Stimulated activated CD4-positive, alpha-beta T cell treated with anti-CD3 and anti-CD28 coated beads, Interleukin-4, amount 100 ng/mL, for 48 hours (primary cell): ENCODE results near the gene SDK1.

ENCODE experiments used
- DNase-seq, 2 donors: peaks; one replicate each; pipeline ENCODE4 v3.0.0-alpha.2; 2020; ENCODE audit warnings: low read depth in 2 of 2

The SDK1 gene

DNA sequence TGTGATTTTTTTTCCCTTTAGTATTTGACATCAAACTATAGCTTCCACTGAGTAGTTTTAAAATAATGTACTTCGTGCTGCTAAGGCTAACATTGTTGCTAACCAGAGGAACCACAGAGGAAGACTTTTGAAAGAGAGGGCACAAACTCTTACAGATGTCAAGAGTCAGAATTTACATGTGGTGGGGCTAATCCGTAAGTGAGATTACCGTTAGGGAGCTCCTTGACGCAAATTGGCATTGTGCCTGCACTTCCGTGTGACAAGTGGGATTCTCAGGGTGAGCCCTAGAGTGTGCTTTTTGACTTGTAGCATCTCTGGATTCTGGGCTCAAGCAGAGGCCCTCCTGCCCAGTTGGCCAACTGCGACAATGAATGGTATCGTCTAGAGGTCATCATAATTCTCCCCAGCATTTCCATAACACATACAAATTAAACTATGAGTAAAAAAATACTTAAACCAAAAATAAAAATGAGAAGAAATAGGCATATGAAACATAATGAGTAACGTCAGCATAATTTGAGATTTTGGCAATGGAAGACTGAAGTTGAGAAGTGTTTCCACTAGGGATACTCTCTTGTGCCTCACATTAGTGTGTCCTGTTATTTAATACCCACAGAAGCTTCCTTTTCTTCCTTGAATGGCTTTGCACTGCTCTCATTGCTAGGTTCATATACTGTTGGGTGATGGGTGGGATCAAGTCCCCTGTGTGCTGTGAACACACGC lies 164.0 kb downstream of the SDK1 start:
- peak in 1 of 2 donors; percentile 10 for DNase-seq

DNA sequence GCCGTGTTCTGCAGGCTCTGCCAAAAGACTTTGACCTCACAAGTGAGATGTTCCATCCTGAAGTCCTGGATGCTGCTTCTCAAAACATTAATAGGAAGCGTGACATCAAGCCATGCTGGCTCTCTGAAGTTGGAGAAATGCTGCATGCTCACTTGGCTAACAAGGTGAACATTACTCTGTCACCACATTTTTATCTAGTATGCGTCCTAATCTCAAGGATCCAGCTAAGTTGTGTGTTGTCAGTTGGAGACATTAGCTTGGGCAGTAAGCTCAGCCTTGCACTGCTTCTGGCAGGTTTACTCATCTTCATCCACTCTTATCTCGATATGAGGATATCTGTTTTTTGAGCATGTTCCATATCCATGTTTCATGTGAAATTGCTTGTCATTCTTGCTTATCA lies 165.2 kb downstream of the SDK1 start:
- no peak for DNase-seq

DNA sequence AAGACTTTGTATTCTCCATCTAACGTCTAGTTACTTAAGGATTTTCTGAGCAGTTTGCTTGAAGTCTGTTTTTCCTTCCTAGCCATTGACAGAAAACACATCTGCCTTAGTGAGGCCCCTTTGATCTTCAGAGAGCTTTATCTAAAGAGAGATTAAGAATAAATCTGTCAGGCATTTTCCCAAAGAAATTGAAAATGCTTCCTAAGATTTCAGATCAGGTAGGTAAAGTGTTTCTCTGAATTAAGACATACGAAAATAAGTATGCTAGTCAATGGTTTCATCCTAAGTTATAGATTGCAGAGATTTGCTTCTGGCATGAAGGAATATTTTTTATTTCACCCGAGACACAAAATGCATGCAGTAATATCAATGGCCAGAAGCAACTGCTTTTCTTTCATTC lies 168.6 kb downstream of the SDK1 start:
- DNase-seq, result no peak

DNA sequence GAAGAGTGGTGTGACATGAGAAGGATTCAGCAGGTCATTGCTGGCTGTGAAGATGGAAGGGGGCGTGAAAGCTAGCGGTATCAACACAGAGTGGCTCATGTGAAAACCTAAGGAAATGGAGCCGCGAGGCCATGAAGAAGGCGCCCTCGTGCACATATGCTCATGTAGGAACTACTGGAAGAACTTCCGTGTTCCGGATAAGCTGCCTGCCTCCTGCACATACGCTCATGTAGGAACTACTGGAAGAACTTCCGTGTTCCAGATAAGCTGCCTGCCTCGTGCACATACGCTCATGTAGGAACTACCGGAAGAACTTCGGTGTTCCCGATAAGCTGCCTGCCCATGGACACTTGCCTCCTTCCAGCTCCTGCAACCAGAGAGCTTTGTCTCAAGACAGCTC lies 179.1 kb downstream of the SDK1 start:
- no peak for DNase-seq

DNA sequence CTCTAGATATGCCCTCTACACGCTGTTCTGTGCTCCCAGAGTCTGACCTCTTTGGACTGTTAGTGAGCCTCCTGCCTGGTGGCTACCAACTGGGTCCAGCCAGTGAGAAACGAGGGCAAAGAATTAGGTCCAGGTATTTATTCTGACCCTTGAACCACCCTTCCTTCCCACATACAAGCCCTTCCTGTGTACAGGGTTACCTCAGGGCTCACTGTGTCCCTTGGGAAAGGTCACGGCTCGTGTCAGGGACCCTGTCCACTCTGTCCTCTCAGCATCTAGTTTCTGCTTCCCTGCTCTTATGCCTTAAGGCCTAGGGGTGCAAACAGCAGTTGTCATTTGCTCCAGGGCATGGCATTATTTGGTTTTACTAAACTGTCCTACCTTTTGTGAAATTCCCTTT lies 180.4 kb downstream of the SDK1 start:
- DNase-seq, result no peak

DNA sequence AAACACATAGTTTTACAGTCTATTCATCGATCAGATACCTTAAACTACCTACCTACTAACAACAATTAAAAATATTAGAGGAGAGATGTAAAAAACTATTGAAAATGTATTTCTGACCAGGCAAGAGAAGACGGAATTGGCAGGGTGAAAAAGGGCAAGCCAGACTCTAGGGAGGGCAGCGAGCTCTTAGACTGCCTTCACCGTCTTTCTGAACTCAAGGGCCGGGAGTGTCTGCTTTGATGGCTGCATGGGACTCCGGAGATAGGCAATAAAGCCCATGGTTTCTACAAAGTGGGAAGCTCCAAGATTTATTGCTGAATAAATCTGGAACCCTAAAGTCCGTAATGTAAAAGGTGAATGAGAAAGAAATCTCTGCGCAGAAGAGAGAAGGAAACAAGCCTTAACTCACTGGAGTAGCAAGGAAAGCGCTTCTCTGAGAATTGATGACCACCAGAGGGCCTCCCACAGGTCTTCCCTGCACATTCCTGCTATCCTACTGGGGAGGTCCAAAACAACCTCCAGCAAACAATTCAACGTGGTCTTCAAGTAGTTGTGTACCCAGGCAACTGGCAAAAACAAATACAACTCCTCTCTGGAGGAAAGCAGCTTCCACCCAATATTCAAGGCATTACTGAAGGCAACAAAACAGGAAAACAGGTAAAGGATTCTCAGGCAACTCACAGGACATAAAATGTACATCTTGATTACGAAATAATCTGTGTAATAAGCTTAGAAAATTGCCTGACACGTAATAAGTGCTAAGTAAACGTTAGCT lies 181.3 kb downstream of the SDK1 start:
- DNase-seq, result no peak

DNA sequence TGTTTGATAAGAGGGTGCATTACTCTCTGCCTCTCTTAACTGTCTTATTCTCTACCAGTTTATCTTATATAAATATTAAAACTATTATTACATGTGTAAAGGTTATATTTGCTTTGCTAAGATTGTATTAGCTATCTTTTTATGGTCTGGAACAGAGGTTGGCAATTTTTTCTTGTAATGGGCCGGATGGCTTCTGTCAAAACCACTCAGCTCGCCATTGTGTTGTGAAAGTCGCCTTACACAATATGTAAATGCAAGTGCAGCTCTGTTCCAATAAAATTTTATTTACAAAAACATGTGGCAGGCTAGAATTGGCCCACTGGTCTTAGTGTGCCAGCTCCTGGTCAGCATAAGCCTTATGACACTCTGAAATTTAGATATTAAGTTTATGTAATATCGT lies 185.8 kb downstream of the SDK1 start:
- DNase-seq, result no peak

DNA sequence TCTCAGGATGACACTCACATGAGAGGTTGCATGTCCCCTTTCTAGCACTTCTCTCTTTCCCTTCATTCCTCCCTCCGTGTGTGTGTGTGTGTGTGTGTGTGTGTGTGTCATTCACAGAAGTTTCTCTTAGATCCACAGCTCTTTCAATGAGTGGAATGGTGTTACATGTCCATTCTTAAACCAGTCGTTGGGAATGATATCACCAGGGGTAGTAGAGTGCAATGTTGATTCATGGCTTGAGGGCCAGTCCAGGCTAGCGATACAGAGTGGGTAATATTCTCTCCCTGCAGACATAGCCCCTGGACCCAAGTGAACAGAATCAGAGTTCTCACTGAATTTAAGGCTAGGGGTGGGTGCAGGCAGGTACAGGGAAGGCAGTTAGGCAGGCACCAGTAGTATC lies 187.8 kb downstream of the SDK1 start:
- no peak for DNase-seq

DNA sequence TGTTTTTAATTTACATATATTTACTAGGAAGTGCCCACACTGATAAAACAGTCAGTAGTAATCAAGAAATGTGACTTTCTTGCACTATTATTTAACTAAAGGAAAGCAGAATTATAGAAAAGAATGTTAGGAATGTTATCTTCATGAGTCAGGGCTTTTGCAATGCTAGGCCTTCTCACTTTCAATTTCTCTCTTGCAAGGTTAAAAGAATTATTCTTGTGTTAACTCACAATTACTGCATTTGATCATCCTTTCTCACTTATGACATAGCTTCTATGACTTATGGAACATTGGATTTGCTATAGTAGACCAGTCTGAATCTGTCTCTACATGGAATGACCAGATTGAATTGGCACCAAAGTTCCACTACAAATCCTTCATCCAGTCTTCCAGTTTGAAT lies 192.4 kb downstream of the SDK1 start:
- no peak for DNase-seq

DNA sequence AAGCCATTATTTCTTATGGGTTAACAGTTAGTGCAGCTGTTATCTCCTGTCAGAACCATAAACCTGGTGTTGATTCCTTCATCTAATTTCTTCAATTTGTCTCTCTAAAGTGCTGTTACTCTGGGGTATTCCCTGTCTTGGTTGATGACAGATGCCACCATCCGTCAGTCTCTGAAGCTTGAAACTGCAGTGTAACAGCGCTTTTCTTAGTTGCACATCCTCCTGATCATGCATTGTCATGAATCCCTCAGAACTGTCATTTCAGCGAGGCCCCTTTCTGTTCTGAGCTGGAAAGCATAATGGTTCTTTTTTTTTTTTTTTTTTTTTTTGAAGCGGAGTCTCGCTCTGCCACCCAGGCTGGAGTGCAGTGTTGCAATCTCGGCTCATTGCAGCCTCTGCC lies 193.9 kb downstream of the SDK1 start:
- no peak for DNase-seq

DNA sequence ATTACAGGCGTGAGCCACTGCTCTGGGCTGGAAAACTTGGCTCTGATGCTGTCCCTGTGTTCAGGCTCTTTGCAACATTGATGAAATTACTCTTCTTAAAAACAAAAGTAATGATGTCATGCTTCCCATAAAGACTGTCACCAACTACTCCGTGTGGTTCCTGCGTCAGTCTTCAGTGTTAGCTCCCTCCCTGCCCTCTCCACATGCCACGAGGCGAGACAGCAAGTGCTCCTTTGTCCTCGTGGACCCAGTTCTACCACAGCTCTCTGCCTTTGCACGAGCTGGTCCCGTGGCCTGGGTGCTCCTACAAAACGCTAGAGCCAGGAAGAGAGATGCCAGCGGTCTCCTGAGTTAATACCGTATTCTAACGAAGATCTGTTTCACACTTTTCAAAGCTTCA lies 194.5 kb downstream of the SDK1 start:
- DNase-seq, result no peak

DNA sequence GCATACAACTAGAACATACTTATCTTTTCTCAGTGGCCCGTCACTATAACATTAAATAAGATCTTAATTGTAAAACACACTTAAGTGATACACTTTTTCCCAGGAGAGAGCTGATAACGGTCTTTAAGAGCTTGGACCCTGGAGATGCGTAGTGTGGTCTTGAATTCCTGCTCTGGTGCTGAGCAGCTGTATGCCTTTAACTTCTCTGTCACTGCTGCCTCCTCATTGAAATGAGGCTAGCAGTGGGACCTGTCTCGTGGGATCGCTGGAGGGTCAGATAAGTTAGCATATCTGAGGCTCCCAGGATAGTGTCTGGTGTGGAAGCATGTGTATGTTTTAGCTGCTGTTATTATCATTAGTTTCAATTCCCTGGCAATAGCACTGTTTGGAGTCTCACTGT lies 194.9 kb downstream of the SDK1 start:
- DNase-seq, result no peak

DNA sequence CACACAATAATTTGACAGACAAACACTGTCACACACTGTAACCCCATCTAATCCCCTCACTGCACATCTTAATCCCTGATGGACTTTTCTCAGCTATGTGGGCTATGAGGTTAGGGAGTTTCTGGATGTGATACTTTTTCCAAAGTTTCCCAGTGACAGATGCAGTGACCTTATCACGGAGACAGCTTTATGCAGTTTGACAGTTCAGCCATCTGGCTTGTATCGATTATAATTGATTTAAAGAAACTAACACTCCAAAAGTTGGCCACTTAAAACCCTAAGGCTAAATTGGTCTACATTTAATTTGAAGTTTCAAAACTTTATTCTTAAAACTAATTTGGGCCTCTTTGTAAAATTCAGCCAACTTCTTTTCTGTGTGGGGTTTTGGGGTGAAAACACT lies 196.7 kb downstream of the SDK1 start:
- no peak for DNase-seq

DNA sequence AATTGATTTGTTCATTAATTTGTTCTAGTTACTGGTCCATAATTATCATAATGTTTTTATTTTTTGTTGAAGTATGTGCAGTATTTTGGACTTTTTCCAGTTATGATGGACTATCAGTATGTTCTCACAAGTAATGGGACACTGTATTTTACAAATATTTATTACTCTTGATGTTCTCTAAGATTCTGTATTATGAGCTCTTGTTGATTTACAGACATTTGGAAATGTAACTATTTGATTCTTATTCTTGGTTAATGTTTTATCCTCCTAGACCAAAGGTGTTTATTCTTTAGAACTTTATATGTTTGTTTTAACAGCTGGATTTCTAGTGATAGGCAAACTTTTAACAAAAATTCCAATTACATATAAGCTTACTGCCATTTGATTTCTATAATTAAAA lies 200.6 kb downstream of the SDK1 start:
- no peak for DNase-seq

DNA sequence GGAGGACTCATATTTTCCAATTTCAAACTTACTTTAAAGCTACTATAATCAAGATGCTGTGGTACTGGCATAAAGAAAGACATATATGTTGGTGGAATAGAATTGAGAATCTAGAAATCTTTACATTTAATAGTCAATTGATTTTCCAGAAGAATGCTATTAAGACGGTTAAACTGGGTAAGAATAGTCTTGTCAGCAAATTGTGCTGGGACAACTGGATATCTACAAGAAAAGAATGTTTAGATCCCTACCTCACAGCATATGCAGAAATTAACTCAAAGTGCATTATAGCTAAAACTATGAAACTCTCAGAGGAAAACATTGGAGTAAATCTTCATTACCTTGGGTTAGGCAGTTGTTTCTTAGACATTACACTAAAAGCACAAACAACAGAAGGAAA lies 203.3 kb downstream of the SDK1 start:
- no peak for DNase-seq

DNA sequence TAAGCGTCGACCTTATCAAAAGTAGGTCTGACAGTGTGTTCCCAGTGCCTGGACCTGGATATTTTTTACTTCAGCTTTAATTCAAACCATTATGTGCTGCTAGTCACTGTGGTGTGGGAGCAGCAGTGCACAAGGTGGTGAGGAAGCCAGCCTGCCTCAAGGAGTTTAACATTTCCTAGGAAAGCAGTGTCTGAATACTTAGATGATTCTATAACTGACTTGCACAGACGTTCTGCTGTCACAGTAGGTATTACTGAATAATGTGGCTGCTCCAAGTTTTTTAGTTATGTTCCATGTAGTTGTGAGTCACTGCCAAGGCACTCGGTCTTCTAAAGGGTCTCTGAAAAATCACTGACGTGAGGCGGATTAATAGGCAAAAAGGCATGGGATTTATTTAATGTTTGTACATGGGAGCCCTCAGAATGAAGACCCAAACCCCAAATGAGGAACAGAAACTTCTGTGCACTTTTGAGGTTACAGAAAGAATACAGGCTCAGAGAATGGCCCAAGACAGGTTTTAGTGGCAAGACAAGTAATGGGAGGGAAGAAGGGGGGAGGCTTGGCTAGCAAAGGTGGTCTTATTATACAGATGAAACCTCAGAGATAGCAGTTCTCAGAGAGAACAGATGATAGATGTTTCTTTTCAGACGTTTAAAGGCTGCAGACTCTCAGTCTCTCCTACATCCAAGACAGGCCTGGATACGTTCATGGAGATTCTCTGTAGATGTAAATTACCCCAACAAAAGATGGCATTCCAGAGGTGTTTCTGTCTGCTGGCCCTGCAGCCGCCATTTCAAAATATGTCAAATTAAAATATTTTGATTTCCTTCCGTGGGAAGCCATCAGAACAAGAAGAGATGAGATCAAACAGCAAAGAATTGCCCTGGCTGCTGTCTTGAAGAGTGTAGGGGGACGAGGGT lies 209.3 kb downstream of the SDK1 start:
- no peak for DNase-seq

DNA sequence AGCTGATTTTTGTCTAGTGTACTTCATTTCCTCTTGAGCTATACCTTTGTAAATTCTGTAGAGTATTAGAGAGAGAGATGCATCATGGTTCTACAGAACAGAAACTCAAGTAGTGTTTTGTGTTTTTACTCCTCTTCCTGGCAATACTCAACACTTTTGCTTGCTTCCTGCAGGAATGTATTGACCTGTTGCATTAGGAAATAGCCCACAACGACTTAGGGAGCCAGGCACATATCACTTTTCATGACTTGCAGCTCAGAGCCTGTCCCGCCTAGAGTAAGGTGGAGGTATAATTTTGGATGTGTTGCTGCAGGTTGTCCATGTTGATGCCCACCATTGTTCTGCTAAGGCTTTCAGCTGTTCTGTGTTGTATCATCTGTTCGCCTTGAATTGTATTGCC lies 216.3 kb downstream of the SDK1 start:
- DNase-seq, result no peak

DNA sequence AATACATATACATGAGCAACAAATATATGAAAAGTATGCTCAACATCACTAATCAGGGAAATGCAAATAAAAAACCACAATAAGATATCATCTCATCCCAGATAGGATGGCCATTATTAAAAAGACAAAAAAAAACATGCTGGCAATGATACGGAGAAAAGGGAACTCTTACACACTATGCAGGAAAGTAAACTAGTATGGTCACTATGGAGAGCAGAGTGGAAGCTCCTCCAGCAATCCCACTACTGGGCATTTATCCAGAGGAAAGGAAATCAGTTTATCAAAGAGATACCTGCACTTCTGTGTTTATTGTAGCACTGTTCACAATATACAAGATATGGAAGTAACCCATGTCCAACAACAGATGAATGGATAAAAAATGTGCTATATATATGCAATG lies 217.5 kb downstream of the SDK1 start:
- no peak for DNase-seq

DNA sequence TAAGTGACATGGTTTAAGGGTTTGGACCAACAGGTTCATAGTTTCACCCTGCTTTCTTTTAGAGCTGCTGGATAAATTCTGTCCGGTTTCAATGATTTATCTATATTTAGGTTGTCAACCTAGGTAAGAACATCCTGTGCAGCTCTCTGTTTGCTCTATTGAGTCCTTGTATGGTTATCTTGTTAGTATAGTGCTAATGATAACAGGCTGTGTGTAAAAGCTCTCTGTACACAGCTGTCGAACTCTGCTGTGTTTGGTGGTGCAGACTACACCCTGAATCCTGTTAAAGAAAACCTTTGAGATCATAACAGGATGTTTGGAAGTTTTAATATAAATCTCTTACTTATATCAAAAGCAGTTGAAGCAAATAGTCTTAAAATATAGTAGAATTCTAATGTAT lies 219.2 kb downstream of the SDK1 start:
- no peak for DNase-seq

DNA sequence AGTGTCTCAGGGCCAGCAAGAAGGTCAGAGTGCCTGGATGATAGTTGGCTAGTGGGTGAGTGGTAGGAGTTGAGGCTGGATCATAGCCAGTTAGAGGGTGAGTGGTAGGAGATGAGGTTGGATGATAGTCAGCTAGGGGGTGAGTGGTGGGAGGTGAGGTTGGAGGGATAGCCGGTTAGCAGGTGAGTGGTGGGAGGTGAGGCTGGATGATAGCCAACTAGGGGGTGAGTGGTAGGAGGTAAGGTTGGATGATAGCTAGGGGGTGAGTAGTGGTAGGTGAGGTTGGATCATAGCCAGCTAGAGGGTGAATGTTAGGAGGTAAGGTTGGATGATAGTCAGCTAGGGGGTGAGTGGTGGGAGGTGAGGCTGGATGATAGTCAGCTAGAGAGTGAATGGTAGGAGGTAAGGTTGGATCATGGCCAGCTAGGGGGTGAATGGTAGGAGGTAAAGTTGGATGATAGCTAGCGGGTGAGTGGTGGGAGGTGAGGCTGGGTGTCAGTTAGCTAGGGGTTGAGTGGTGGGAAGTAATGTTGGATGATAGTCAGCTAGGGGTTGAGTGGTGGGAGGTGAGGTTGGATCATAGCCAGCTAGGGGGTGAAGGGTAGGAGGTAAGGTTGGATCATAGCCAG lies 226.6 kb downstream of the SDK1 start:
- no peak for DNase-seq

DNA sequence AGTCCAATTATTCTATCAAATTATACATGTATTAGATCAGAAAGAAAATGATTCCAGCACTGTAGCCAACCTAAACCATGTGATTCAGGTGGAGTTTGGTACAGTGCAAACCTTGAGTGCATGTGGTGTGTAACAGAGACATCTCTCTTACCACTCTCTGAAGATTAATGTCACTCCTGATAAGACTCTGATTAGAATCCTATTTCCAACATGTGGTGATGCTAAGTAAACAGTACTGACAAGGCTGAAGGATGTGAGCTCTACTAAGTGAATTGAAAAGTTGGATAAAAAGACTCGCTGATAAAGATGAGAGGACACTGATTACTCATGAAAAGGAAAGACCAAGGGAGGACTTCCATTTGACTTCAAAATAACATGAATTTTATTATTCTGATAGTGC lies 232.0 kb downstream of the SDK1 start:
- no peak for DNase-seq

DNA sequence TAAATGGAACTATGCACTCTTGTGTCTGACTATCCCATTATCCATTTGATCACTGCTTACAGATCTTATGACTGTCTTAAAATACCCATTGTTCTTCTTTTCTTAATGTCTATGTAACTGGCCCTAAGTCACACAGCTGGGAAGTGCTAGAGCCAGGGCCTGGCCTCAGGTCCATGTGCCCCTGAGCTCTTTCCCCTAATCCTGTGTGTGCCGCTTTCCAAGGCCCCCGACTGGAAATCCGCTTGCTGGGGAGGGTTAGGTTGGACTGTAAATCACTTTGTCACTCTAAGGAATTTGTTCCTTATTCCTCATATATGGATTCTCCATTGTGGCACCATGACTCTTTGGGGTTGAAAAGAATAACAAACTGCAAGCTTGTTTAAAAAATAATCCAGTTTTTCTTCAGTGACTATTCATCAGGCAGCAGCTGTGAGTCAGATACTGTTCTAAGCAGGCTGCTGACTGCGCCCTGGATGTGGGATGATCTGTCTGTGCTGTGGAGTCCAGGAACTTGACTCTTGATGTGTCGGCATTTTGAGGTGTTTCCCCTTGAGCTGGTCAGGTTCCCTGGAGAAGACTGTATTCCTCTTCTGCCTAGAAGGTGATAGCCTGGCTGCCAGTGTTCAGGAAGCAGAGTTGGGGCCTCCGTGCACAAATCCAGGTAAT lies 236.3 kb downstream of the SDK1 start:
- DNase-seq, result no peak
